ENCODE measurements around the gene EPB41L1. TPM values are rescaled to one million over a fixed set of nuclear protein-coding genes. Genes with fewer than 3 reads are reported as not detected.

EPB41L1 gene
- total RNA-seq, 1 experiment from 2014 or later: 38.7 TPM

- TF ChIP-seq AFF4 (CRISPR knock-in tag; IDR thresholded peaks at IDR 0.05; ENCODE audit: borderline replicate concordance): no peak
Observed at GRCh38 chr20:36147690-36148089, 6.8 kb upstream of the EPB41L1 start (continued).

- ChIA-PET POLR2A (no interaction called here), CTCF (interaction anchor here (0.9 to 4.2 kb wide), 6 partner anchors 8 to 227 kb away, joined by 3 to 14 read pairs (median 8); no protein-coding TSS in a partner anchor)
- Mint-ChIP-seq H3K27ac (no peak overlapping the region), H3K36me3 (no peaks in the 10 kb centered on the region), H3K4me3 (no peak overlapping the region), H3K27me3 (ENCODE audit: low read depth) (peaks cover 6% of the 10 kb centered on the region), H3K9me3 (no peaks in the 10 kb centered on the region), H3K4me1 (peaks cover 12% of the 10 kb centered on the region)
- no peak for ATAC-seq
- TF ChIP-seq IRF2 (CRISPR knock-in tag; IDR thresholded peaks at IDR 0.05; ENCODE audit: borderline replicate concordance, low read depth): no peak
- no peak for TF ChIP-seq CTCF (IDR thresholded peaks at IDR 0.05)
- TF ChIP-seq ZNF219 (CRISPR knock-in tag; IDR thresholded peaks at IDR 0.05; ENCODE audit: borderline replicate concordance): no peak
- TF ChIP-seq TEAD1 (CRISPR knock-in tag; IDR thresholded peaks at IDR 0.05): no peak
- no peak for TF ChIP-seq HMGA2 (CRISPR knock-in tag; IDR thresholded peaks at IDR 0.05)
- no peak for TF ChIP-seq ZMAT4 (CRISPR knock-in tag; IDR thresholded peaks at IDR 0.05)
- no peak for TF ChIP-seq ZNF423 (CRISPR knock-in tag; IDR thresholded peaks at IDR 0.05)
- TF ChIP-seq E2F1 (CRISPR knock-in tag; IDR thresholded peaks at IDR 0.05): no peak
- TF ChIP-seq RELA (CRISPR knock-in tag; IDR thresholded peaks at IDR 0.05; ENCODE audit: borderline replicate concordance): no peak
- TF ChIP-seq ZNF317 (CRISPR knock-in tag; IDR thresholded peaks at IDR 0.05; ENCODE audit: borderline replicate concordance, low read depth): no peak
- no peak for TF ChIP-seq TP53 (CRISPR knock-in tag; IDR thresholded peaks at IDR 0.05)
- TF ChIP-seq ZNF121 (CRISPR knock-in tag; IDR thresholded peaks at IDR 0.05): no peak
- TF ChIP-seq E2F4 (CRISPR knock-in tag; IDR thresholded peaks at IDR 0.05; ENCODE audit: borderline replicate concordance, low read depth): no peak
- no peak for TF ChIP-seq ESRRA (CRISPR knock-in tag; IDR thresholded peaks at IDR 0.05; ENCODE audit: borderline replicate concordance)
- no peak for TF ChIP-seq CBFB (CRISPR knock-in tag; IDR thresholded peaks at IDR 0.05; ENCODE audit: low read depth)
- no peak for TF ChIP-seq ZNF532 (CRISPR knock-in tag; IDR thresholded peaks at IDR 0.05; ENCODE audit: borderline replicate concordance)
- DNase-seq (ENCODE audit: low spot score): no peak
Observed at GRCh38 chr20:36148439-36148838, 6.1 kb upstream of the EPB41L1 start.
